WI38 (cell line): ENCODE results near the gene EML2.

Experiments
- H3K4me3 ChIP-seq: 2 replicates; pipeline ENCODE4 v1.5.1; 2011; ENCODE audit warnings: low read depth, mild to moderate bottlenecking, control low read depth, low read length
- TF ChIP-seq, protein P1 (sequence below): IDR thresholded peaks from 2 replicates; pipeline ENCODE4 v1.5.1; 2012; ENCODE audit warnings: low read depth, mild to moderate bottlenecking, control low read depth, low read length

The EML2 gene

DNA sequence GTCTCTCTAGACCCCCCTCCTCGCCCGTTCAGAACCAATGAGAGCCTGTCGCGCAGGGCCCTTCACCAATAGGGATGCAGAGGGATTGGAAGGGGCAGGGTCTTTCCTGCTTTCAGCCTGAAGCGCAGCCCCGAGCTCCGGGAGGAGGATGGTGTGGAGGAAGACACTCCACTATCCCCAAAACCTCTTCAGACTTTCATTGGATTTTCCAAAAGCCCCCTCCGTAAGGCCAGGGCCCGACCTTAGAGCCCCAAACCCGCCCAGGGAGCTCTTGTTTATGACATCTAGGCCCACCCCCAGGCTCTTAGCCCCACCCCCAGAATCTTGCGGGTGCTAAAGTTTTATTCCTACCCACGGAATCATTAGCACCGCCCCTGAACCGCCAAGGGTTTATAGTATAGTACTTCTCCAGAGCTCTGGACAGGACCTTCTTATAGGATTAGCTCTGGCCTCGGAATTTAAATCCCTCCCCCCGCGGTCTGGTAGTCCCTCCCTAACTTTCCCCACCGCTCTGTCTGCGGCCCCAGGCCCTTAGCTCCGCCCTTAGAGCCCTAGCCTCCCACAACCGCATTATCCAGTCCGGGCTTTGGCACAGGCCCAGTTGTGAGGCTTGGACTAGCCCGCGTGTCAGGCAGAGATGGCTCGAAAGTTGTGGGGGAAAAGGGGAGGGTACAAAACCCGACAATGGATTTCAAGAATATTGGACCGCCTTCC lies 6.6 kb upstream of the EML2 start:
- TF ChIP-seq, protein P1, sequence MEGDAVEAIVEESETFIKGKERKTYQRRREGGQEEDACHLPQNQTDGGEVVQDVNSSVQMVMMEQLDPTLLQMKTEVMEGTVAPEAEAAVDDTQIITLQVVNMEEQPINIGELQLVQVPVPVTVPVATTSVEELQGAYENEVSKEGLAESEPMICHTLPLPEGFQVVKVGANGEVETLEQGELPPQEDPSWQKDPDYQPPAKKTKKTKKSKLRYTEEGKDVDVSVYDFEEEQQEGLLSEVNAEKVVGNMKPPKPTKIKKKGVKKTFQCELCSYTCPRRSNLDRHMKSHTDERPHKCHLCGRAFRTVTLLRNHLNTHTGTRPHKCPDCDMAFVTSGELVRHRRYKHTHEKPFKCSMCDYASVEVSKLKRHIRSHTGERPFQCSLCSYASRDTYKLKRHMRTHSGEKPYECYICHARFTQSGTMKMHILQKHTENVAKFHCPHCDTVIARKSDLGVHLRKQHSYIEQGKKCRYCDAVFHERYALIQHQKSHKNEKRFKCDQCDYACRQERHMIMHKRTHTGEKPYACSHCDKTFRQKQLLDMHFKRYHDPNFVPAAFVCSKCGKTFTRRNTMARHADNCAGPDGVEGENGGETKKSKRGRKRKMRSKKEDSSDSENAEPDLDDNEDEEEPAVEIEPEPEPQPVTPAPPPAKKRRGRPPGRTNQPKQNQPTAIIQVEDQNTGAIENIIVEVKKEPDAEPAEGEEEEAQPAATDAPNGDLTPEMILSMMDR, result no peak
- peak overlapping the region; percentile 58 for H3K4me3 ChIP-seq

DNA sequence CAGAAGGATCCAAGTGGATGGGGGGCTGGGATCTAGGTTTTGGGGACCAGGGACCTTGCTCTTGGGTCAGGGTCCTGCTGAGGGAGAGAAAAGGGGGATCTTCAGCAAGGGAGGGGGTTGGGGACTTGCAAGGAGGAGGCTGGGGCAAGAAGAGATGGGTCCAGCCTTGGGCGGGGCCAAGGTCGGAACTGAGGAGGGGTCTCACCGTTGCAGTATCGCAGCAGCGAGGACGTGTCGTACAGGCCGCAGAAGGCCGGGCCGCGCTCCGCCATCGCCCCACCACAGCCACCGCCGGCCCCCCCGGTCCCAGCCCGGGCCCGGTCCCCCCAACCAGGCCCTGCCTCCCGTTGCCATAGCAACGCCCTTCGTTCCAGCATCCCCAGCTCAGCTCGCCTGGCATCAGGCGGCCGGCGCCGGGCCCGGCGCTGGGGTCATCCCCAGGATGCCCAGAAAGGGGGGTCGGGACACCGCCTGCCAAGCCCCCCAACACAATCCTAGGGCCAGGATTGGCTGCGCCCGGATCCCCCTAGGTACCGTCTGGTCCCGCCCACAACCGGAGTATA lies 6.0 kb upstream of the EML2 start:
- peak overlapping the region; percentile 58 for H3K4me3 ChIP-seq
- TF ChIP-seq, protein P1, result no peak

DNA sequence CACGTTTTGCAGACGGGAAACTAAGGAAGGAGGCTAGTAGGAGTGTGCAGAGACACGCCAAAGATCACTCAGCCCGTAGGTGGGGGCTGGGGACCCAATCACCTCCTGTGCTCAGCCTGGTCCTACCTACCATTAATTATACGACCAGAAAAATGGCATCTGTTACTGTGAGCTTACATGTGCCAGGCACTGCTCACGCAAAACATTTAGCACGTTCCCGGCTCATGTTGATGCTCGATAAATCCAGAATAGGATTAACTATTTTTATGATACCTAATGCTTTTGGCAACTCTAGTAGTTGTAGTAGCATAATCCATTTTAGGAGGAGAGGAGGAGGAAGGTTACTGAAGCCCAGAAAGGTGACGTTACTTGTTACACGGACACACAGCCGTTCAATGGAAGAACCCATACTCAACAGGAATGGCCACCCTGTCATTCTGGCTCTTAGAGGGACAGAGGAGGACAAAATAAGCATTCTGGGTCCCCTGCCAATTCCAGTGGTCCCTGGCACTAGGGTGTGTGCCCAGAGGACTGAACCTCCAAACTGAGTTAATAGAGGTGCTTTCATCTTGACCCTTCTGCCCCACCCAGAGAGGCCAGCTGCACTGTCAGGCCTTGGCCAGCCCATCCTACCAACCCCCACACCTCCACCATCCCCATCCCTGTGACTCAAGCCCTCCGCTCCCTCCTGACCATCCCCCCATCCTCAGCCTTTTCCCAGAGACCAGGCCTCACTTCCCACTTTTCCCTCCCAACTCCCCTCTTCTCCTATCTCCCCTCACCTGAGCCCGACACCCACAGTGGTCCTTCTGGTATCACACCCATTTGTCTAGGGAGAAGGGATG lies 5.0 kb upstream of the EML2 start:
- TF ChIP-seq, protein P1, result no peak
- H3K4me3 ChIP-seq, result no peak overlapping the region

DNA sequence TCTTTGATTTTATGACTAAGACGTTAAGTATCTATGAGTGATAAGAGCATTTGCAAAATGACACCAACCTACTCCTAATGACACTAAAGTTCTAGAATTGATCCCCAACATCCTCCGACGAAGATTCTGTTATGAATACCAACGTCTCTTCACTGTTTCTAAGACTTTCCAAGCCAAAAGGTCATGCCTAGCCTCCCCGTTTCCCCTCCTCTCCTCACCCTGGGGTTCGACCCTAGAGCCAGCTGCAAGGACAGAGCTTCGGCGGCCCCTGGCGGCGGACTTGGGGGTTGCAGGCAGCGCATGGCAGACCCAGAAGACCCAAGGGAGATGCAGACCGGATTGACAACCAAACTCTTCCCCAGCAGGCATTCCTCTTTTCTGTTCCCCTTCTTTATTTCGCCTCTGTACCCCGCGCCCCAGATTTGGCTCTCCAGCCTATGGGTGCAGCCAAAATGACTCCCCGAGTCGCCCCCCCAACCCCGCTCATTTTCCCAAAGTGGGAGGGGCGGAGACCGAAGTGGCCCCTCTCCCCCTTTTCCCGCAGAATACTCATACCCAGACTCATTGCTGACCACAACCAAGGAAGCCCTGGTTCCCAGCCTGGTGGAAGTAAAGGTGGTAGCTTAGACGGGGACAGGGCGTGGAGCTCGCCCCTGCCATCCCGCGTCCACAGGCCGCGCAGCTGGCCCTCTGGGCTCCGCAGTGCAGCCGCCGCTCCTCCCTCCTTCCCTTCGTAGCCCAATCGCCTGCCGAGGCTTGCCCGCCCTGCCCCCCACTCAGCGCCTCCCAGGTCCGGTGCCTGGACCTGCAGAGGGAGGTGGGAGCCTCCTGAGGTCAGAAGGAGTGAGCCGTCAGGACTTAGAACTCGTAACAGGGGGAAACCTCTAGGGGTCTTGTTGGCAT lies 4.1 kb upstream of the EML2 start:
- no peak overlapping the region for H3K4me3 ChIP-seq
- TF ChIP-seq, protein P1, result peak; percentile 99

DNA sequence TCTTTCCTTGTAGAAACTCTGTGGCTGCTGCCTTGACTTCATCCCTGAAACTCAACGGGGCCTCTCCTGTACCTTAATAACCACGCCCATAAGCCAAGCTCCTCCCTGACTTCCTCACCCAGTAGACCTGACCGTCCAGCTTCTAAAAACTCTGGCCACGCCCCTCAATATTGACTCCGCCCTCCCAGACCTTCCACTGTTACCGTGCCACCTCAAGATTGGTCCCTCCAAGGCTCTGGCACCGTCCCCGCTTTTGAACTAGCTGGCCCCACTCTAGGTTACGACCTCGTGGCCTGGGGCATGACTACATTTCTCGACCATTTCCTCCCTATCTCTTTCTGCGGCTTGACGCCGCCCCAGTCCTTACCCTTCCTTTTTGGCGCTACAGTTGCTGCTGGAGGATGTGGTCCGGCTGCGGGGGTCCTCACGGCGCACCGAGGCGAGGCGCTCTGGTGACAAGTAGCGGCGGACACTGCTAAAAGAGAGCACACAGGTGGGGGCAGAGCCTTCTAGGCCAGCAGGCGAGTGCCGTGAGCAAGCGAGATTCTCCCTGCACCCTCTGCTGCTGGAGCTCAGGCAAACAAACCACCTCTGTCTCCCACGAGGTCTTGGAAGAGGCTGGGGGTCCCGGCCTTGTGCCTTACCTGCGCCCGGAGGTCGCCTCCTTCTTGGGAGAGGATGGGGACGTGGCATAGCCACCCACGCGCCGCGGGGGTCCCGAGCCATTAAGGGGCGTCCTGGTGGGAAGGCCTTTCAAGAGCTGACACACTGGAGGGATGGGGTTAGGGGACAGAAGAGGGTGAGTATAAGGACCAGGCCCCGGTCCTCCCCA lies 2.3 kb upstream of the EML2 start:
- TF ChIP-seq, protein P1, result no peak
- peak overlapping the region; percentile 50 for H3K4me3 ChIP-seq

DNA sequence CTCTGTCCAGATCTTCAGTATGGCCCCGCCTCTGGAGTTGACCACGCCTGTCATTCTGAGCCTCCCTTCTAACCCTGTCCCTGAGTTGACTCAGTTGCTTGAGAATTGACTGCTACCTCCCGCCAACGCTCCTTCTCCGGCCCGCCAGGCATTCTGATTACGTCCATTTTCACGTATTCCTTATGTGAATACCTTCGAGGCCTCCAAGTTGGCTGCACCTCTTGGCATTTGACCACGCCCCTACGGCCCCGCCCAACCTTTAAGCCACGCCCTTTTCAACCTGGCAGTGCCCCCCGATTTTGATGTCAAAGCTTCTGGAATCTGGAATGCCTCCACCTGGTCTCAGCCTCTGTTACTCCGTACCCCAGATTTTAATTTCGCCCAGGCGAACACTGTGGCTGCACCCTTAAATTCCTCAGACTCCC lies 1.7 kb upstream of the EML2 start:
- H3K4me3 ChIP-seq, result no peak overlapping the region

More for the DNA sequence above, 1.7 kb upstream of the EML2 start:
- TF ChIP-seq, protein P1, result no peak
